Activated CD8-positive, alpha-beta memory T cell treated with anti-CD3 and anti-CD28 coated beads, Interleukin-2, amount 50 U/mL, for 24 hours (primary cell): ENCODE measurements around the gene NDUFB10.
"Not testable (repeated sequence)": the region's sequence is repeated elsewhere in the genome, so short reads cannot be mapped to it uniquely, and the experiment has no call there.

Experiments
- DNase-seq: peaks from one replicate; pipeline ENCODE4 v3.0.0-alpha.2; 2020; ENCODE audit errors: extremely low read depth

Gene NDUFB10

DNA sequence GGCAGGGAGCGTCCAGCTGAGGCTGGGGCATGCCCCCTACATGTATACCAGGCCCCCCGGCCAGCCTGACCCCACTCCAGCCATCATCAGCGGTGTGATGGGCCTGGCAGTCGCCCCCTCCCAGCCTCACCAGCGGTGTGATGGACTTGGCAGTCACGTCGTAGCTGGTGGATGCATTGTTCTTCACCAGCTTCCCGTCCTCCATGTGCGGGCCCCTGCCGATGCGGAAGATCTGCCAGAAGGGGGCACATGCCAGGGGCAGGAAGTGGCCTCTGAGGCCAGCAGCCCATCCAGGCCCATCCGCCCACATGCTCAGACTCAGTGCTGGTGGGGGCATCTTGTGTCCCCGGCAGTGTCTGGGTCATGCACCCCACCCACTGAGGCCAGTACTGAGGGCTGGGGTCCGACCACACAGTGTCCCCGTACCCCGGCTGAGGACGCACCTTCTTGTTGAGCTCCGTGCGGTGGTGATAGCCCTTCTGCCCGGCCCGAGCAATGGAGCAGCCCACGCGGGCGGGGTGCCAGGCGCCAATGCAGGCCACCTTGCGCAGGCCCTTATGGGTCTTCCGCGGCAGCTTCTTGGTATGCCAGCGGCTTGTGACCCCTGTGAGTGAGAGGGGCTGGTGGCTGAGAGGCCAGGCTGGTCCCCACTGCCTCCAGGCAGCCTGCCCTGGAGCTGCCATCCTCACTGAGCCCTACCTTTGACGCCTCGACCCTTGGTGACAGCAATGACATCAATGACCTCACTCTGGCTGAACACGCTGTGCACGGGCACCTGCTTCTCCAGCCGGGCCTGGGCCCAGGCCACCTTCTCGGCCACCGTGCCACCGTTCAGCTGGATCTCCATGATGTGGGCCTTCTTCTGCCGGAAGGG is 12.6 kb upstream of the NDUFB10 start:
- no peak for DNase-seq

DNA sequence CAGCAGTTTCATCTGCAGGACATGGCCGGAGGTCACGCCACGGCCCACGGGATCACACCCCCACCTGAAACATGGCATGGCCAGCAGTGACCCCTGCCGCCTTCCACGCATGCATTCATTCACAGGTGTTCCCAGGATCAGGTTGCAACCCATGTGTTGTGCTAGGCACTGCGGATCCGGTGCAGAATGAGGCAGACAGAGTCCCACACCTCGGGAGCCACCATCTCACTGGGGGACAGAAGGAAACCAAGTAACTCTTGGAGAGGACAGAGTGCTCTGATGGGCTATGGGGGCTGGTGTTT is 12.0 kb upstream of the NDUFB10 start:
- DNase-seq: no peak

DNA sequence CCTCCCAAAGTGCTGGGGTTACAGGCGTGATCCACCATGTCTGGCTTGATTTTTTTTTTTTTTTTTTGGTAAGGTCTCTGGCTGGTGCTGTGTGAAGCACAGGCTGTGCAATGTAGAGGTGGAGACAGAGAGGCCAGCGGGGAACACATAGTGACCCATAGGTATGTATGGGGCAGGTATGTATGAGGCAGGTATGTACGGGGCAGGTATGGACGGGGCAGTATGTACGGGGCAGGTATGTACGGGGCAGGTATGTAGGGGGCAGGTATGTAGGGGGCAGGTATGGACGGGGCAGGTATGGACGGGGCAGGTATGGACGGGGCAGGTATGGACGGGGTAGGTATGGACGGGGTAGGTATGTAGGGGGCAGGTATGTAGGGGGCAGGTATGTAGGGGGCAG is 9.8 kb upstream of the NDUFB10 start:
- DNase-seq: no peak

GRCh38 chr16:1950047-1950446 is 9.3 kb upstream of the NDUFB10 start:
- no peak for DNase-seq

DNA sequence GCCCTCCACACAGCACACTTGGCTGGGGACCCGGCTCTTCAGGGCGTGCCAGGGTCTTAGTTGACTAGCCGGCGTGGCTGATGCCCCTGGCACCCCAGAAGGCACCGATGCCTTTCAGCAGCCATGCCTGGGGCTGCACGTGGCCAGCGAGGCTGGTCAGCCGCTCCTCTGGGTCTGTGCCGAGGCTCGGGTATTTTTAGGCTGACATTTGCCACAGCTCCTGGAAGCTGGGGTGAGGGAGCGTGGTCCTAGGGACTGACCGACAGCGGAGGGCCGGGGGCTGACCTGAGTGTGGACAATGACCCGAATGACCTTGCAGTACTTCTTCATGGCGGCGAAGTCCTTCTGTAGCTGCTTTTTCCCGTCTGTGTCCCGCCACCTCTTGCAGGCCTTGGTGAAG is 8.8 kb upstream of the NDUFB10 start:
- DNase-seq: no peak

- no peak for DNase-seq
Observed at GRCh38 chr16:1953734-1954133, 5.6 kb upstream of the NDUFB10 start.

DNA sequence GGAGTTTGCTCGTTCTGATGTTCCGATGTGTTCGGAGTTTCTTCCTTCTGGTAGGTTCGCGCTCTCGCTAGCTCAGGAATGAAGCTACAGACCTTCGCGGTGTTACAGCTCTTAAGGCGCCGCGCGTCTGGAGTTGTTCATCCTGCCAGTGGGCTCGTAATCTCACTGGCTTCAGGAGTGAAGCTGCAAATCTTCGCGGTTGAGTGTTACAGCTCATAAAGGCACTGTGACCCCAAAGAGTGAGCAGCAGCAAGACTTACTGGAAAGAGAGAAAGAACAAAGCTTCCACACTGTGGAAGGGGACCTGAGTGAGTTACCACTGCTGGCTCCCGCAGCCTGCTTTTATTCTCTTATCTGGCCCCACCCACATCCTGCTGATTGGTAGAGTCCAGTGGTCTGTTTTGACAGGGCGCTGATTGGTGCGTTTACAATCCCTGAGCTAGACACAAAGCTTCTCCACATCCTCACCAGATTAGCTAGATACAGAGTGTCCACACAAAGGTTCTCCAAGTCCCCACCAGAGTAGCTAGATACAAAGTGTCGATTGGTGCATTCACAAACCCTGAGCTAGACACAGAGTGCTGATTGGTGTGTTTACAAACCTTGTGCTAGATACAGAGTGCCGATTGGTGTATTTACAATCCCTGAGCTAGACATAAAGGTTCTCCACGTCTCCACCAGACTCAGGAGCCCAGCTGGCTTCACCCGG is 1.8 kb upstream of the NDUFB10 start:
- DNase-seq: not testable (repeated sequence)

GRCh38 chr16:1958143-1958491 is 1.2 kb upstream of the NDUFB10 start:
- not testable (repeated sequence) for DNase-seq

GRCh38 chr16:1958715-1959268 is 546 bp upstream of the NDUFB10 start:
- DNase-seq: no peak

DNA sequence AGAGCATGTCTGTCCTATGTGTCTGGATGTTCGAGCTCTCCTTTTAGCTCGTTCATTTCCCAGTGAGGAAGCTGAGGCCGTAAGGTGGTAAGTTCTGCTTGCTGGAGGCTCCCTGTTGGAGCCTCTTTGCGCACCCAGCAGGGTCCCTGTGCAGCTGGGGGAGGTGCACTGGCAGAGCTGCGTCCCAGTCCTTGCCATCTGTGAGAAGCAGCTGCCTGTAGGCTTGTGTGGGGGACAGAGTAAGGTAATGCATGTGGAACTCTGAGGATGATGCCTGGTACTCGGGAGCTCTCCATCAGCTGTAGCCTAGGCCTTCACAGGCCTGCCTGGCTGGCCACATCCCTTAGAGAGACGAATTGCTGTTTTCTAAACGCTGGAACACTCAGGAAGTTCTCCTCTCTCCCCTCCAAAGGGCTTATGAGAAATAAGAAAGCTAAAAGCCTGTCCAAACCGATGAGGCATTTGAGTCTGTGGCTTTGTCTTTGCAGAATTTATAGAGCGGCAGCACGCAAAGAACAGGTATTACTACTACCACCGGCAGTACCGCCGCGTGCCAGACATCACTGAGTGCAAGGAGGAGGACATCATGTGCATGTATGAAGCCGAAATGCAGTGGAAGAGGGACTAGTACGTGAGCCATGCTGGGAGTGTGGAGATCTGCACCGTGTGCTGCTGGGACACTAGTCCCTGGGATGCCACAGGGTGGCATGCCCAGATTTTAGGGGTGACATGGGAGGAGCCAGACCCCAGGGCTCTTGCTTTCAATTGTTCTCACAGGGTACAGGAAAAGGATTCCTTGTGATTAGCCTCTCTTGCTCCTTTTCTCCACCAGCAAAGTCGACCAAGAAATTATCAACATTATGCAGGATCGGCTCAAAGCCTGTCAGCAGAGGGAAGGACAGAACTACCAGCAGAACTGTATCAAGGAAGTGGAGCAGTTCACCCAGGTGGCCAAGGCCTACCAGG is 1.6 kb downstream of the NDUFB10 start:
- DNase-seq: no peak

DNA sequence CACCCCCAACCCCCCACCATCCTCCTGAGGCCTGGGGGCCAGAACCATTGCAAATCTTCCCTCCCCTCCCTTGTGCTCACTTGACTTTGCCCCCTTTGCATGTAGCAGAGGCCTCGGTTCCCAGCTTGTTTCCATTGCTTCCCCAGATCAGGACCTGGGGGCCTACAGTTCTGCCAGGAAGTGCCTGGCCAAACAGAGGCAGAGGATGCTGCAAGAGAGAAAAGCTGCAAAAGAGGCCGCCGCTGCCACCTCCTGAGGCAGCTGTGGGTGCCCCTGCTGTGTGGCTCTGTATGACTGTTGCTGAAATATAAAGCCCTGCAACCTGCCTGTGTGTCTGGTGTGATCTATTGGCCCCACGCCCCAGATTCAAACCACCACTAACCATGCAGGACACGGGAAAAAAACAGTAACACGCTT is 2.3 kb downstream of the NDUFB10 start:
- DNase-seq: no peak

- DNase-seq: not testable (repeated sequence)
Observed at GRCh38 chr16:1962161-1963153, 3.1 kb downstream of the NDUFB10 start.

GRCh38 chr16:1963806-1964505 is 4.6 kb downstream of the NDUFB10 start:
- no peak for DNase-seq

DNA sequence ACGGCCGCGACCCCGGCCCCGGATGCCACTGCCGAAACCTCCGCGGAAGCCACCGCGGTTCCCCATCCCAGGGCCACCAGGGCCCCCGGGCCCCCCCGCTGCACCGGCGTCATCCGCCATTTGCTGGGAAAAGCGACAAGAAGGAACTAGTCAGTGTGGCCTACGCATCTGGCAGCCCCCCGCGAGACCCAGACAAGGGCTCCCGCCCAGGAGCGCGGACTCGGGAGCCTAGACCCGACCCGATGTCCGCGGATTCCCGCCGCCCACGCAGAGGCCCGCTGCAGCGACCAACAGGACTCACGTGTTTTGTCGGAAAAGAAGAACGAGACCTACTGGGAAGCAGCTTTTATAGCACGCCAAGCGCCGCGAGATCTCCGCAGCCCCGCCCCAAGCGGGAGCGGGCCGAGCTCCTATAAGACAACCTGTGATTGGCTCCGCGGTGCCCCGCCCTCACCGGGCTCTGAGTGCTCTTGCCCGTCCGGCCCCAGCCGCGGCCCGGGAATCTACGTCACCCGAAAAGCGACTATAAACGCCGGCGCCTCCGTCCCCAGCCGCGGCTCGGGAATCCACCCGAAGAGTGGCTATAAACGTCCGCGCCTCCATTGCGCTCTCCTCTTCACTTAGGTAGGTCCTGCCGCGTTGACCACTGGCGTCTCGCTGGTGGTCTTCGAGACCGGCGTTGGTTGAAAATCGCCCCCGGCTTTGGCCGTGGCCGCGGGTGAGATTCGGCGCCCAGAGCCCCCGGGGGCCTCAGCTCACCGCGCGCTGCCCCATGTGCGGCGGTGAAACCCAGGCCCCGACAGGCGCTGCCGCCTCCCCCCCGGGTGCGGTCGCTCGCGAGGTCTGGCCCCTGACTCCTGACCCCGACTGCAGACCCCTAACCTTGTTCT is 5.4 kb downstream of the NDUFB10 start, which contains the start of gene RPS2:
TSS of gene RPS2 (minus strand) at position 321 of the 890 bp plus-strand sequence. CDS start at position 120, 201 bp downstream.
- DNase-seq: peak; percentile 96

- no peak for DNase-seq
Observed at GRCh38 chr16:1965396-1966001, 6.2 kb downstream of the NDUFB10 start.

GRCh38 chr16:1966460-1966859 is 7.1 kb downstream of the NDUFB10 start, which contains the start of gene RNF151:
Gene RNF151 (plus strand): TSS chr16:1966856. CDS start chr16:1966882, 26 bp downstream.
- DNase-seq: no peak

DNA sequence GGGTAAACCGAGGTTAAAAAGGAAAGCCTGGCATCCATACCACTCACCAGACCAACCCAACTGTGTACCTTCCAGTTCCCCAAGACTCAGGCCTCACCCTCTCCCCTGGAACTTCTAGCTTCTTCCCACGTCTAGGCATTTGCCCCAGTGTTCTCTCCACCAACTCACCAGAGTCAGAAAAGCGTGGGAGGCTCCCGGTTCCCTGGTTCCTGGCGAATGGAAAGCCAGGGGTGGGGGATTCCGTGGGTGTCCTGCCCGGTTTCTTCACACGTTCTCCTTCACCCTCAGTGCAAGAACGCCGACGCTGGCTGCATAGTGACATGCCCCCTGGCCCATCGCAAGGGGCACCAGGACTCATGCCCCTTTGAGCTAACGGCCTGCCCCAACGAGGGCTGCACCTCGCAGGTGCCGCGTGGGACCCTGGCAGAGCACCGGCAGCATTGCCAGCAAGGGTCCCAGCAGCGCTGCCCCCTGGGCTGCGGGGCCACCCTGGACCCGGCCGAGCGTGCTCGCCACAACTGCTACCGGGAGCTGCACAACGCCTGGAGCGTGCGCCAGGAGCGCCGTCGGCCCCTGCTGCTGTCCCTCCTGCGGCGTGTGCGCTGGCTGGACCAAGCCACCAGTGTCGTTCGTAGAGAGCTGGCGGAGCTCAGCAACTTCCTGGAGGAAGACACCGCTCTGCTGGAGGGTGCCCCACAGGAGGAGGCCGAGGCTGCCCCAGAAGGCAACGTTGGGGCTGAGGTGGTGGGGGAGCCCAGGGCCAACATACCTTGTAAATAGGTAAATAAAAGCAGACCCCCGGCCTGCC is 9.0 kb downstream of the NDUFB10 start:
- no peak for DNase-seq
